Endothelial cell of umbilical vein (primary cell): ENCODE measurements around the gene ACKR3.

Source experiments
- EZH2 ChIP-seq: IDR thresholded peaks from 2 replicates; pipeline ENCODE4 v1.6.1; 2012; ENCODE audit warnings: borderline replicate concordance, low read depth, mild to moderate bottlenecking, moderate library complexity, low read length, inconsistent platforms; ENCODE audit not compliant: severe bottlenecking
- FOS ChIP-seq: IDR thresholded peaks from 2 replicates; pipeline ENCODE4 v1.6.1; 2011; ENCODE audit warnings: mild to moderate bottlenecking, low read length, moderate library complexity, borderline replicate concordance; ENCODE audit not compliant: insufficient read depth
- GATA2 ChIP-seq: IDR thresholded peaks from 2 replicates; pipeline ENCODE4 v1.7.0; 2011; ENCODE audit warnings: low read depth, mild to moderate bottlenecking, moderate library complexity, mixed read lengths, low read length; ENCODE audit not compliant: insufficient read length, insufficient read depth
- JUN ChIP-seq: IDR thresholded peaks from 2 replicates; pipeline ENCODE4 v1.6.1; 2011; ENCODE audit warnings: borderline replicate concordance, low read depth; ENCODE audit not compliant: insufficient read length, insufficient read depth
- MYC ChIP-seq: IDR thresholded peaks from one replicate; pipeline ENCODE4 v1.6.1; 2011; ENCODE audit warnings: mild to moderate bottlenecking, low read depth, low read length
- POLR2A ChIP-seq: IDR thresholded peaks from 2 replicates; pipeline ENCODE4 v1.6.1; 2012; ENCODE audit warnings: low read depth, mild to moderate bottlenecking, control low read depth, low read length
- POLR2AphosphoS5 ChIP-seq: IDR thresholded peaks from 2 replicates; pipeline ENCODE4 v1.6.1; 2012; ENCODE audit warnings: low read depth, mild to moderate bottlenecking, control low read depth, low read length, moderate library complexity; ENCODE audit not compliant: insufficient read depth
- TF ChIP-seq, protein P1 (sequence below), 2 donors: IDR thresholded peaks; 1 replicate in 1 of 2; 2 replicates in 1 of 2; pipeline ENCODE4 v1.5.1; 2011; ENCODE audit warnings: low read length in 2 of 2, mild to moderate bottlenecking in 2 of 2, moderate library complexity in 2 of 2, control low read depth in 1 of 2, inconsistent platforms in 1 of 2, low read depth in 1 of 2; ENCODE audit not compliant: insufficient read depth in 1 of 2; ENCODE audit errors: extremely low read depth in 1 of 2
- TF ChIP-seq, protein P2 (sequence below): IDR thresholded peaks from 2 replicates; pipeline ENCODE4 v1.6.1; 2011; ENCODE audit not compliant: insufficient read depth, insufficient read length

DNA sequence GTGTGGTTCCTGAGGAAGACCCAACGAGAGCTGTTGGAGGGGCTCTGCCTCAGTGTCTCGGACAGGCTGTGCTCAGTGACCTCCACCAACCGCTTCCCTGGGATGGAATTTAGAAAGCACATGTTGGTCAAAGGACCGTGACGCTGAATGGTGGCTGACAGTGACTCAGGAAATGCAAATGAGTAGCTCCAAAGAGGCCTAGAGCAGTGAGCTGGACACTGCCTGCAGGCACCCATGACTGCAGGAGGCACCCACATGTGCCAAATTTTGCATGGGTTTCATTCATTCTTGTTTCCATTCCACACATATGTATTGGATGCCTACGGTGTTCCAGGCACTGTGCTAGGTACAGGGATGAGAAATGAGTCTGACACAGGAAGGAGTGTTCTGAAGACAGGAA is 46.4 kb downstream of the ACKR3 start:
- TF ChIP-seq, protein P1, sequence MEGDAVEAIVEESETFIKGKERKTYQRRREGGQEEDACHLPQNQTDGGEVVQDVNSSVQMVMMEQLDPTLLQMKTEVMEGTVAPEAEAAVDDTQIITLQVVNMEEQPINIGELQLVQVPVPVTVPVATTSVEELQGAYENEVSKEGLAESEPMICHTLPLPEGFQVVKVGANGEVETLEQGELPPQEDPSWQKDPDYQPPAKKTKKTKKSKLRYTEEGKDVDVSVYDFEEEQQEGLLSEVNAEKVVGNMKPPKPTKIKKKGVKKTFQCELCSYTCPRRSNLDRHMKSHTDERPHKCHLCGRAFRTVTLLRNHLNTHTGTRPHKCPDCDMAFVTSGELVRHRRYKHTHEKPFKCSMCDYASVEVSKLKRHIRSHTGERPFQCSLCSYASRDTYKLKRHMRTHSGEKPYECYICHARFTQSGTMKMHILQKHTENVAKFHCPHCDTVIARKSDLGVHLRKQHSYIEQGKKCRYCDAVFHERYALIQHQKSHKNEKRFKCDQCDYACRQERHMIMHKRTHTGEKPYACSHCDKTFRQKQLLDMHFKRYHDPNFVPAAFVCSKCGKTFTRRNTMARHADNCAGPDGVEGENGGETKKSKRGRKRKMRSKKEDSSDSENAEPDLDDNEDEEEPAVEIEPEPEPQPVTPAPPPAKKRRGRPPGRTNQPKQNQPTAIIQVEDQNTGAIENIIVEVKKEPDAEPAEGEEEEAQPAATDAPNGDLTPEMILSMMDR (IDR thresholded peaks at IDR 0.05; ENCODE audit: extremely low read depth in 1 of 2, insufficient read depth in 1 of 2, low read depth in 1 of 2, low read length in 2 of 2) = no peak
- no peak for TF ChIP-seq EZH2
- no peak for TF ChIP-seq POLR2A
- no peak for TF ChIP-seq FOS
- TF ChIP-seq, protein P2, sequence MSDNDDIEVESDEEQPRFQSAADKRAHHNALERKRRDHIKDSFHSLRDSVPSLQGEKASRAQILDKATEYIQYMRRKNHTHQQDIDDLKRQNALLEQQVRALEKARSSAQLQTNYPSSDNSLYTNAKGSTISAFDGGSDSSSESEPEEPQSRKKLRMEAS = no peak
- TF ChIP-seq GATA2 = no peak
- TF ChIP-seq JUN = no peak
- no peak for TF ChIP-seq POLR2AphosphoS5
- no peak for TF ChIP-seq MYC
